Stomach (tissue), 9 donors: ENCODE results near the gene ANKRD17. TPM values are rescaled to one million over a fixed set of nuclear protein-coding genes. Genes with fewer than 3 reads are reported as not detected.

Experiments
- DNase-seq, 2 donors: peaks; one replicate each; pipeline versions ENCODE4 v3.0.0 to v3.0.0-alpha.2; 2013 to 2019
- H3K27ac ChIP-seq, 5 donors: fragments of 200-600 bp in 4 of 5; sonication (generic) in 4 of 5; one replicate each; pipeline ENCODE4 v1.5.1; 2013 to 2019; ENCODE audit warnings: mild to moderate bottlenecking in 1 of 5, moderate library complexity in 1 of 5
- H3K27me3 ChIP-seq, 3 donors: fragments of 200-600 bp; sonication (generic); one replicate each; pipeline ENCODE4 v1.5.1; 2017 to 2019; ENCODE audit warnings: mixed run types in 1 of 3
- H3K36me3 ChIP-seq, 4 donors: fragments of 200-600 bp; sonication (generic); 1 replicate in 3 of 4; 2 replicates in 1 of 4; pipeline ENCODE4 v1.5.1; 2016 to 2019
- H3K4me1 ChIP-seq, 4 donors: fragments of 200-600 bp; sonication (generic); one replicate each; pipeline ENCODE4 v1.5.1; 2016 to 2019
- H3K4me3 ChIP-seq, 4 donors: fragments of 200-600 bp; sonication (generic) in 3 of 4; one replicate each; pipeline ENCODE4 v1.5.1; 2016 to 2019; ENCODE audit warnings: mild to moderate bottlenecking in 1 of 4
- H3K9me3 ChIP-seq, 4 donors: fragments of 200-600 bp; sonication (generic); one replicate each; pipeline ENCODE4 v1.5.1; 2016 to 2019
- EP300 ChIP-seq: sonication (generic); formaldehyde crosslinking; IDR thresholded peaks from one replicate; pipeline ENCODE4 v1.6.1; 2017; ENCODE audit warnings: antibody characterized with exemption
- POLR2A ChIP-seq, 4 donors: fragments of 450-650 bp; IDR thresholded peaks; one replicate each; pipeline ENCODE4 v1.6.1; 2016; ENCODE audit warnings: antibody characterized with exemption in 4 of 4, control low read depth in 2 of 4, mild to moderate bottlenecking in 1 of 4, moderate library complexity in 1 of 4
- POLR2AphosphoS5 ChIP-seq, 3 donors: sonication (generic); formaldehyde crosslinking; IDR thresholded peaks; one replicate each; pipeline ENCODE4 v1.6.1; 2016; ENCODE audit warnings: antibody characterized with exemption in 3 of 3
- WGBS, 5 donors: extraction: QIAGEN DNeasy Blood & Tissue Kit in 3 of 5; methylation state at CpG; one replicate each; pipeline versions ENCODE4 v1.1.5 to v1.1.7; 2013 to 2018; 5-methylcytosine and 5-hydroxymethylcytosine counted together
- intact Hi-C: fragments of 100-400 bp; cut with DNase I; formaldehyde crosslinking; loops from one replicate; pipeline ENCODE4 v1.15.1; 2023; ENCODE audit warnings: low total_unique reads
- polyA plus RNA-seq, 3 donors: library from polyadenylated mRNA; stranded (reverse); fragments of 200-250 nt; gene quantifications; one replicate each; pipeline ENCODE4 v1.2.3, GENCODE V29; 2013
- total RNA-seq, 5 donors: library from RNA; depleted of rRNA; stranded (reverse); fragments of >200 nt; gene quantifications; one replicate each; pipeline versions ENCODE4 v1.1.0 to v1.2.3, GENCODE V29; 2014 to 2016
- TF ChIP-seq, protein P1 (sequence below), 7 experiments: fragments of 450-650 bp in 4 of 7; fragments of 200-600 bp in 3 of 7; sonication (generic) in 3 of 7; IDR thresholded peaks; one replicate each; pipeline ENCODE4 v1.5.1; 2016 to 2019; ENCODE audit warnings: antibody characterized with exemption in 7 of 7, control low read depth in 2 of 7, mild to moderate bottlenecking in 1 of 7
- donor health status: healthy with polysubstance abuse.
- donor health status: Bipolar disorder and iron deficiency.
- donor health status: healthy.

ANKRD17 gene
- total and polyA plus RNA-seq, 8 donors: 6.9 to 128 (median 56.8) TPM

DNA sequence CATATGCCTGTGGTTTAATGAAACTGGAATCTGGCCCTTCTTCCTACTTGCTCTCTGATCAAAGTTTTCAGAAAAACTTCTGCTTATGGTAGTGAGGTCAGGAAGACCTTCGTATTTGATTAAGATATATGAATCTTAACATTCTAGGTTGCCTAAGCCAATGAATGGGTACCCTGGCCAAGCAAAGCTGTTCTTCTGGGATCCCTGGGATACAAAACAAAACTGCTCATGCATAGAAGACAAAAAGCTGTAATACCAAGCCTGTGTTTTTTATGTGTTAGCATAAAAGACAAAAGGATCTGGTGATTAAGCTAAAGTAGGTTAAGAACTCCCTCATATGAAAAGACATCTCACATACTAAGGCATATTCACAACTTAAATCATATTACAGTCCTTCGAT lies 21.6 kb downstream of the ANKRD17 start:
- H3K27me3 ChIP-seq: no peaks in the 10 kb centered on the region
- H3K9me3 ChIP-seq: no peaks in the 10 kb centered on the region
- peaks cover 0 to 23% (median 7%) of the 10 kb centered on the region in 4 donors for H3K36me3 ChIP-seq
- no peak overlapping the region for H3K4me3 ChIP-seq
- intact Hi-C loops: no loop called here
- DNase-seq: no peak
- 75 to 86% (median 77%) methylated on average over 2 of the region's 2 CpGs for WGBS, 5 donors
- no peak overlapping the region for H3K27ac ChIP-seq
- peaks cover 0 to 36% (median 7%) of the 10 kb centered on the region in 4 donors for H3K4me1 ChIP-seq
- TF ChIP-seq, protein P1, sequence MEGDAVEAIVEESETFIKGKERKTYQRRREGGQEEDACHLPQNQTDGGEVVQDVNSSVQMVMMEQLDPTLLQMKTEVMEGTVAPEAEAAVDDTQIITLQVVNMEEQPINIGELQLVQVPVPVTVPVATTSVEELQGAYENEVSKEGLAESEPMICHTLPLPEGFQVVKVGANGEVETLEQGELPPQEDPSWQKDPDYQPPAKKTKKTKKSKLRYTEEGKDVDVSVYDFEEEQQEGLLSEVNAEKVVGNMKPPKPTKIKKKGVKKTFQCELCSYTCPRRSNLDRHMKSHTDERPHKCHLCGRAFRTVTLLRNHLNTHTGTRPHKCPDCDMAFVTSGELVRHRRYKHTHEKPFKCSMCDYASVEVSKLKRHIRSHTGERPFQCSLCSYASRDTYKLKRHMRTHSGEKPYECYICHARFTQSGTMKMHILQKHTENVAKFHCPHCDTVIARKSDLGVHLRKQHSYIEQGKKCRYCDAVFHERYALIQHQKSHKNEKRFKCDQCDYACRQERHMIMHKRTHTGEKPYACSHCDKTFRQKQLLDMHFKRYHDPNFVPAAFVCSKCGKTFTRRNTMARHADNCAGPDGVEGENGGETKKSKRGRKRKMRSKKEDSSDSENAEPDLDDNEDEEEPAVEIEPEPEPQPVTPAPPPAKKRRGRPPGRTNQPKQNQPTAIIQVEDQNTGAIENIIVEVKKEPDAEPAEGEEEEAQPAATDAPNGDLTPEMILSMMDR (IDR thresholded peaks at IDR 0.05): no peak
- TF ChIP-seq POLR2AphosphoS5 (IDR thresholded peaks at IDR 0.05) (no peak), POLR2A (IDR thresholded peaks at IDR 0.05) (no peak), EP300 (no peak)

DNA sequence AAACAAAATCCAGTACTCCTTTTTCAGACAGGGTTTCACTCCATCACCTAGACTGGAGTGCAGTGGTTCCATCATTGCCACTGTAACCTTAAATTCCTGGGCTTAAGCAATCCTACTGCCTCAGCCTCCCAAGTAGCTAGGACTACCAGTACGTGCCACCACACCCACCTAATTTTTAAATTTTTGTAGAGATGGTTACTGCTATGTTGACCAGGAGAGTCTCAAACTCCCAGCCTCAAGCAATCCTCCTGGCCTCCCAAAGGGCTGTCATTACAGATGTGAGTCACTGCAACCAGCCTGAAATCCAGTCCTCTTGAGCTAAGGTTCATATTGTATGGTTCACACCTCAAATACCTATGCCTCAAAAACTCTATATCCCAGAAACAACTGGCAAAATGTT lies 22.4 kb downstream of the ANKRD17 start:
- TF ChIP-seq POLR2AphosphoS5 (IDR thresholded peaks at IDR 0.05) (no peak), EP300 (no peak), POLR2A (IDR thresholded peaks at IDR 0.05) (no peak)
- TF ChIP-seq, protein P1 (IDR thresholded peaks at IDR 0.05): no peak
- H3K4me3 ChIP-seq: no peak overlapping the region
- intact Hi-C loops: no loop called here
- 91 to 100% (median 98%) methylated on average over 1 of the region's 1 CpG for WGBS, 5 donors
- DNase-seq: no peak
- no peaks in the 10 kb centered on the region for H3K27me3 ChIP-seq
- peaks cover 0 to 27% (median 7%) of the 10 kb centered on the region in 4 donors for H3K4me1 ChIP-seq
- no peaks in the 10 kb centered on the region for H3K9me3 ChIP-seq
- peaks cover 0 to 23% (median 7%) of the 10 kb centered on the region in 4 donors for H3K36me3 ChIP-seq
- no peak overlapping the region for H3K27ac ChIP-seq

DNA sequence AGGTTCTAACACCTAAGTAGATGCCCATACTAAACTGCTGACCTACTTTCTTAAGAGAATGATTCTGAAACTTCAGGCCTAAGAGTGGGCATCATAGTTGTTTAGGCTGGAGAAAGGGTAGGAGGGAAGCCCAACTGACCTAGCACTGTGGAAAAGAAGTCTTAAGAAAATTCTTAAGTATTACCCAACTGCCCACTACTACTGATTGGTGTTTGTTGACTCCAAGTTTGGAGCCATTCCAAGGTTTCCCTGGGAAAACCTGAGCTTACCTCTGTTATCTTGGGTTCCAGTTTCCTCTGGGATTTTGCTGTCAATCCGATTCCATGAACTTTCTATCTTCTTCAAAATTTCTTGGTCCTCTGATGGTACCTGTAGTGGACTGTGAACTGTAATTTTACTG lies 23.9 kb downstream of the ANKRD17 start:
- Histone ChIP-seq H3K36me3 (peaks cover 0 to 23% (median 7%) of the 10 kb centered on the region in 4 donors), H3K27me3 (no peaks in the 10 kb centered on the region), H3K9me3 (no peaks in the 10 kb centered on the region), H3K4me3 (no peak overlapping the region), H3K4me1 (peaks cover 0 to 18% (median 7%) of the 10 kb centered on the region in 4 donors), H3K27ac (no peak overlapping the region)
- WGBS, 5 donors: 62 to 82% (median 68%) methylated on average over 1 of the region's 1 CpG
- intact Hi-C loops: no loop called here
- TF ChIP-seq POLR2A (IDR thresholded peaks at IDR 0.05) (no peak), POLR2AphosphoS5 (IDR thresholded peaks at IDR 0.05) (no peak), EP300 (no peak)
- TF ChIP-seq, protein P1 (IDR thresholded peaks at IDR 0.05): no peak
- no peak for DNase-seq

DNA sequence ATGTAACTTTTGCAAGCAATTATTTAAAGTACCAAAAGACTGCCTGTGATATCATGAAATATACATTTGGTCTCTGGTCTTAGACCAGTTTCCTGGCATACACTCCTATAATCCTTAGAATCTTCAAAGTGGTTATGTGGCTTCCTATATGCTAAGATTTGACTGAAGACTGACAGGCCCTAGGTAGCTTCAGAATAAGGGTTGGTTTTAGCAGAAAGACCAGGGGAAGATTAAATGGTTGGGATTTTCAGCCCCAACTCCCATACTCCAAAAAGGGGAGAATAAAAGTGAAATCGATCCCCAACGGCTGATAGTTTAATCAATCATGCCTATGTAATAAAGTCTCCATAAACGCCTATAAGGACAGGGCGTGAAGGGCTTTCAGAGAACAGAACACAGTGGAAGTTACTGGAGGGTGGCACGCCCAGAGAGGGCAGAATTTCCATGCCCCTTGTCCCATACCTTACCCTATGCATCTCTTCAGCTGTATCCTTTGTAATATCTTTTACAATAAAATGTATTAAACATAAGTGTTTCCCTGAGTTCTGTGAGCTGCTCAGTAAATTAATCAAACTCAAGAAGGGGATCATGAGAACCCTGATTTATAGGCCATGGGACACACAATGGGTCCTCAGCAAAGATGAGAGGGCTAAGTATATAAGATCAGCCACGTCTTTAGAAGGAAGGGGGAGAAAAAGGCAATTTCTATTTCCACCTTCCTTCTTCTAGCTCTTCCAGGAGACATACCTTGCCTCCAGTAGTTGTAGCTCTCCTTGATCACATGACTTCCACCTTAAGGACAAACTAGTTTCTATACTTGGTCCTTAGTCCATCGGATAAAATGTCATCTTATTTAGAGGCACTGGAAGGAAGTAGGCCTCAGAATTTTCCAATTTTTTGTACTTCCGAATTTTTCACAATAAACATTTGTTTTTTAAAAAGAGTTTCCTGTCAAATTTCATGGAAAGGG lies 26.8 kb downstream of the ANKRD17 start:
- Histone ChIP-seq H3K4me3 (no peak overlapping the region), H3K27ac (no peak overlapping the region), H3K4me1 (peaks cover 0 to 9% (median 3%) of the 10 kb centered on the region in 4 donors), H3K36me3 (peaks cover 0 to 23% (median 7%) of the 10 kb centered on the region in 4 donors), H3K27me3 (no peaks in the 10 kb centered on the region), H3K9me3 (no peaks in the 10 kb centered on the region)
- DNase-seq: no peak
- TF ChIP-seq, protein P1 (IDR thresholded peaks at IDR 0.05): no peak
- TF ChIP-seq POLR2AphosphoS5 (IDR thresholded peaks at IDR 0.05): no peak
- TF ChIP-seq EP300: no peak
- TF ChIP-seq POLR2A (IDR thresholded peaks at IDR 0.05): no peak
- WGBS, 5 donors: 89 to 94% (median 93%) methylated on average over 8 of the region's 8 CpGs
- intact Hi-C loops: no loop called here
